ENCODE results near the gene SYNE1.

The SYNE1 gene

GRCh38 chr6:152416652-152417051, 220.5 kb downstream of the SYNE1 start:
- DNase-seq, result no peak

- no peak for DNase-seq
Observed at GRCh38 chr6:152404936-152405595, 232.1 kb downstream of the SYNE1 start.

GRCh38 chr6:152404086-152404857, 232.9 kb downstream of the SYNE1 start:
- DNase-seq, result no peak

- DNase-seq, result no peak
Observed at GRCh38 chr6:152402791-152403190, 234.4 kb downstream of the SYNE1 start.

GRCh38 chr6:152401978-152402377, 235.2 kb downstream of the SYNE1 start:
- no peak for DNase-seq

- DNase-seq, result no peak
Observed at GRCh38 chr6:152399399-152399798, 237.8 kb downstream of the SYNE1 start.

GRCh38 chr6:152398993-152399392, 238.2 kb downstream of the SYNE1 start:
- DNase-seq, result no peak

GRCh38 chr6:152398316-152398715, 238.8 kb downstream of the SYNE1 start:
- DNase-seq, result no peak

GRCh38 chr6:152394303-152394702, 242.9 kb downstream of the SYNE1 start:
- no peak for DNase-seq

GRCh38 chr6:152391179-152391880, 245.8 kb downstream of the SYNE1 start:
- no peak for DNase-seq

GRCh38 chr6:152387091-152387490, 250.1 kb downstream of the SYNE1 start:
- DNase-seq, result no peak

GRCh38 chr6:152386131-152386530, 251.0 kb downstream of the SYNE1 start:
- DNase-seq, result no peak

GRCh38 chr6:152380993-152381898, 255.9 kb downstream of the SYNE1 start:
- DNase-seq, result no peak

- DNase-seq, result no peak
Observed at GRCh38 chr6:152380351-152380767, 256.8 kb downstream of the SYNE1 start.

- no peak for DNase-seq
Observed at GRCh38 chr6:152379423-152379822, 257.7 kb downstream of the SYNE1 start.

- no peak for DNase-seq
Observed at GRCh38 chr6:152378169-152378568, 259.0 kb downstream of the SYNE1 start.

- DNase-seq, result no peak
Observed at GRCh38 chr6:152375197-152375596, 262.0 kb downstream of the SYNE1 start.

- no peak for DNase-seq
Observed at GRCh38 chr6:152372945-152373344, 264.2 kb downstream of the SYNE1 start.

- no peak for DNase-seq
Observed at GRCh38 chr6:152371775-152372174, 265.4 kb downstream of the SYNE1 start.

- DNase-seq, result no peak
Observed at GRCh38 chr6:152368751-152369624, 268.2 kb downstream of the SYNE1 start.

- no peak for DNase-seq
Observed at GRCh38 chr6:152364866-152365265, 272.3 kb downstream of the SYNE1 start.

- DNase-seq, result no peak
Observed at GRCh38 chr6:152360034-152360433, 277.1 kb downstream of the SYNE1 start.
